Esophagus squamous epithelium (tissue), 4 donors: ENCODE results near the gene ADPGK.
"Not testable (repeated sequence)": the region's sequence is repeated elsewhere in the genome, so short reads cannot be mapped to it uniquely, and the experiment has no call there.

Experiments
- POLR2A ChIP-seq, 4 donors: fragments of 450-650 bp; IDR thresholded peaks; one replicate each; pipeline ENCODE4 v1.6.1; 2017; ENCODE audit warnings: antibody characterized with exemption in 4 of 4, mild to moderate bottlenecking in 4 of 4, moderate library complexity in 3 of 4
- TF ChIP-seq, protein P1 (sequence below), 6 experiments: fragments of 450-650 bp in 4 of 6; fragments of 200-600 bp in 2 of 6; sonication (generic) in 2 of 6; IDR thresholded peaks; one replicate each; pipeline ENCODE4 v1.5.1; 2016 to 2019; ENCODE audit warnings: antibody characterized with exemption in 6 of 6, mild to moderate bottlenecking in 4 of 6, moderate library complexity in 4 of 6

DNA sequence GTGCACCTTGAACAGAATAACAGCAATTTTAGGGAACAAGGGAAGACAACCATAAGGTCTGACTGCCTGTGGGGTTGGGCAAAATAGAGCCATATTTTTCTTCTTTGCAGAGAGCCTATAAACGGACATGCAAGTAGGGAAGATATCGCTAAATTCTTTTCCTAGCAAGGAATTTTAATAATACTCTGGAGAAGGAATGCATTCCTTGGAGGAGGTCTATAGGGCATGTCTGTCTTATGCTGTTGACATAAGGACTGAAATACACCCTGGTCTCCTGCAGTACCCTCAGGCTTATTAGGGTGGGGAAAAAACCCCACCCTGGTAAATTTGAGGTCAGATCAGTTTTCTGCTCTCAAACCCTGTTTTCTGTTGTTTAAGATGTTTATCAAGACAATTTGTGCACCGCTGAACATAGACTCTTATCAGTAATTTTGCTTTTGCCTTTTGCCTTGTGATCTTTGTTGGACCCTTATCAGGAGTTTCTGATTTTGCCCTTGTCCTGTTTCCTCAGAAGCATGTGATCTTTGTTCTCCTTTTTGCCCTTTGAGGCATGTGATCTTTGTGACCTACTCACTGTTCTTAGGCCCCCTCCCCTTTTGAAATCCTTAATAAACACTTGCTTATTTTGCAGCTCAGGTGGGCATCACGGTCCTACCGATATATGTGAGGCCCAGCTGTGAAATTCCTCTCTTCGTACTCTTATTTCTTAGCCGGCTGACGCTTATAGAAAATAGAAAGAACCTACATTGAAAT is 74.8 kb downstream of the ADPGK start:
- TF ChIP-seq, protein P1, sequence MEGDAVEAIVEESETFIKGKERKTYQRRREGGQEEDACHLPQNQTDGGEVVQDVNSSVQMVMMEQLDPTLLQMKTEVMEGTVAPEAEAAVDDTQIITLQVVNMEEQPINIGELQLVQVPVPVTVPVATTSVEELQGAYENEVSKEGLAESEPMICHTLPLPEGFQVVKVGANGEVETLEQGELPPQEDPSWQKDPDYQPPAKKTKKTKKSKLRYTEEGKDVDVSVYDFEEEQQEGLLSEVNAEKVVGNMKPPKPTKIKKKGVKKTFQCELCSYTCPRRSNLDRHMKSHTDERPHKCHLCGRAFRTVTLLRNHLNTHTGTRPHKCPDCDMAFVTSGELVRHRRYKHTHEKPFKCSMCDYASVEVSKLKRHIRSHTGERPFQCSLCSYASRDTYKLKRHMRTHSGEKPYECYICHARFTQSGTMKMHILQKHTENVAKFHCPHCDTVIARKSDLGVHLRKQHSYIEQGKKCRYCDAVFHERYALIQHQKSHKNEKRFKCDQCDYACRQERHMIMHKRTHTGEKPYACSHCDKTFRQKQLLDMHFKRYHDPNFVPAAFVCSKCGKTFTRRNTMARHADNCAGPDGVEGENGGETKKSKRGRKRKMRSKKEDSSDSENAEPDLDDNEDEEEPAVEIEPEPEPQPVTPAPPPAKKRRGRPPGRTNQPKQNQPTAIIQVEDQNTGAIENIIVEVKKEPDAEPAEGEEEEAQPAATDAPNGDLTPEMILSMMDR (IDR thresholded peaks at IDR 0.05), result not testable (repeated sequence)
- TF ChIP-seq POLR2A (IDR thresholded peaks at IDR 0.05), result not testable (repeated sequence)
